Regular cardiac myocyte (primary cell): Measurements from ENCODE around the gene LMAN2. TPM values are rescaled to one million over a fixed set of nuclear protein-coding genes. Genes with fewer than 3 reads are reported as not detected.

Experiments used
- total RNA-seq: library from RNA; depleted of rRNA; stranded (reverse); fragments of >200 nt; gene quantifications from 2 replicates; pipeline ENCODE4 v1.2.3, GENCODE V29; 2014

Gene LMAN2
- 342 and 514 TPM in 2 replicates for total RNA-seq

GRCh38 chr5:177351392-177352329 lies at the start of gene LMAN2:
Gene LMAN2 (minus strand): TSS chr5:177351668. CDS start chr5:177351647, 21 bp downstream.

GRCh38 chr5:177399997-177400868 lies 48.8 kb upstream of the LMAN2 start, which contains the start of gene PFN3:
Gene PFN3 (minus strand): TSS chr5:177400661. CDS start chr5:177400576, 85 bp downstream.

GRCh38 chr5:177384134-177384533 lies 32.7 kb upstream of the LMAN2 start, which contains the start of gene SLC34A1:
Gene SLC34A1 (plus strand): TSS chr5:177384434. CDS start chr5:177385742, 1,308 bp downstream.

GRCh38 chr5:177357459-177358351 lies 6.2 kb upstream of the LMAN2 start, which contains the start of gene RGS14:
Gene RGS14 (plus strand): TSS chr5:177357924. CDS start chr5:177358025, 101 bp downstream.

GRCh38 chr5:177311723-177312648 lies 39.5 kb downstream of the LMAN2 start, which contains the start of gene MXD3:
Gene MXD3 (minus strand): TSS chr5:177311898. CDS start chr5:177311830, 68 bp downstream.

GRCh38 chr5:177303121-177303924 lies 48.1 kb downstream of the LMAN2 start, which contains the start of the genes PRELID1 and RAB24:
Gene PRELID1 (plus strand): TSS chr5:177303799. CDS start chr5:177303986, 187 bp downstream.
Gene RAB24 (minus strand): TSS chr5:177303719. CDS start chr5:177303288, 431 bp downstream.

Other genes with a start within 250 kb of the LMAN2 start
- 39.5 and 41.7 TPM in 2 replicates for gene NSD1, start 217.9 kb downstream of the LMAN2 start, total RNA-seq
- 18.3 and 24.9 TPM in 2 replicates for gene RAB24, start 47.9 kb downstream of the LMAN2 start, total RNA-seq
- 68.5 and 167 TPM in 2 replicates for gene PRELID1, start 47.9 kb downstream of the LMAN2 start, total RNA-seq
- 3.7 and 15.7 TPM in 2 replicates for gene MXD3, start 39.8 kb downstream of the LMAN2 start, total RNA-seq
- 3.6 and 9.3 TPM in 2 replicates for gene RGS14, start 6.3 kb upstream of the LMAN2 start, total RNA-seq
- not detected in 2 replicates for gene SLC34A1, start 32.8 kb upstream of the LMAN2 start, total RNA-seq
- gene PFN3, start 49.0 kb upstream of the LMAN2 start, total RNA-seq, result not detected in 2 replicates
- gene F12, start 57.9 kb upstream of the LMAN2 start, total RNA-seq, result 0.58 TPM in 1 of 2 replicates, not detected in the other
- 12.7 and 32.4 TPM in 2 replicates for gene GRK6, start 75.0 kb upstream of the LMAN2 start, total RNA-seq
- 6.2 and 10.9 TPM in 2 replicates for gene PRR7, start 95.1 kb upstream of the LMAN2 start, total RNA-seq
- 77.2 and 139 TPM in 2 replicates for gene DBN1, start 122.0 kb upstream of the LMAN2 start, total RNA-seq
- gene PDLIM7, start 145.9 kb upstream of the LMAN2 start, total RNA-seq, result 83.7 and 101 TPM in 2 replicates
- 3.3 and 6.8 TPM in 2 replicates for gene DOK3, start 158.2 kb upstream of the LMAN2 start, total RNA-seq
- 124 and 144 TPM in 2 replicates for gene DDX41, start 165.3 kb upstream of the LMAN2 start, total RNA-seq
- gene FAM193B, start 202.9 kb upstream of the LMAN2 start, total RNA-seq, result 9.8 and 34.1 TPM in 2 replicates
- 223 and 242 TPM in 2 replicates for gene TMED9, start 240.5 kb upstream of the LMAN2 start, total RNA-seq
- 40.5 and 53.0 TPM in 2 replicates for gene B4GALT7, start 248.5 kb upstream of the LMAN2 start, total RNA-seq